H1 (cell line): ENCODE results near the gene UBE2G2. TPM values are rescaled to one million over a fixed set of nuclear protein-coding genes. Genes with fewer than 3 reads are reported as not detected.

ENCODE experiments used
- CTCF ChIA-PET: fragments of 300-600 bp; sonication (Branson Sonifier 250); formaldehyde crosslinking; loops from one replicate; lab custom pipeline; 2021; ENCODE audit not compliant: partially characterized antibody; lab: Charles Lee
- POLR2A ChIA-PET: fragments of 300-600 bp; sonication (Branson Sonifier 250); formaldehyde crosslinking; loops from one replicate; lab custom pipeline; 2021; ENCODE audit warnings: inconsistent platforms; ENCODE audit not compliant: partially characterized antibody; lab: Charles Lee
- DNase-seq, 2 experiments: peaks; one replicate each; pipeline versions ENCODE4 v3.0.0 to v3.0.0-alpha.2; 2010 to 2022; ENCODE audit warnings: low spot score in 2 of 2, low read depth in 1 of 2, mixed read lengths in 1 of 2
- FAIRE-seq: peaks from 2 replicates; lab custom pipeline; 2011; peaks lifted over from hg19 to GRCh38; lab: Jason Lieb, UNC
- H2AFZ ChIP-seq: 2 replicates; pipeline ENCODE4 v1.8.1; 2012; ENCODE audit warnings: low read length, inconsistent platforms
- H2AK5ac ChIP-seq: 2 replicates; pipeline ENCODE4 v1.6.1; 2013; ENCODE audit warnings: low read depth, low read length
- H2BK120ac ChIP-seq: replicated peaks from 2 replicates; pipeline ENCODE3; 2013; ENCODE audit warnings: low read depth, low read length, inconsistent platforms
- H2BK12ac ChIP-seq: 2 replicates; pipeline ENCODE4 v1.6.1; 2013; ENCODE audit warnings: low read depth, low read length
- H2BK15ac ChIP-seq: 2 replicates; pipeline ENCODE4 v1.6.1; 2013; ENCODE audit warnings: low read length
- H2BK20ac ChIP-seq: 2 replicates; pipeline ENCODE4 v1.6.1; 2013; ENCODE audit warnings: low read length
- H2BK5ac ChIP-seq: 2 replicates; pipeline ENCODE4 v1.6.1; 2013; ENCODE audit warnings: low read depth, low read length
- H3K14ac ChIP-seq: 2 replicates; pipeline ENCODE4 v1.6.1; 2013; ENCODE audit warnings: inconsistent platforms; ENCODE audit not compliant: insufficient read length
- H3K18ac ChIP-seq: 2 replicates; pipeline ENCODE4 v1.6.1; 2013; ENCODE audit warnings: low read length; ENCODE audit errors: extremely low read depth
- H3K23ac ChIP-seq: 2 replicates; pipeline ENCODE4 v1.6.1; 2013; ENCODE audit warnings: inconsistent platforms; ENCODE audit not compliant: insufficient read length
- H3K23me2 ChIP-seq: 2 replicates; pipeline ENCODE4 v1.6.1; 2013; ENCODE audit warnings: low read depth, low read length
- H3K27ac ChIP-seq: 2 replicates; pipeline ENCODE4 v1.6.1; 2011; ENCODE audit warnings: low read depth, low read length, inconsistent platforms
- H3K27me3 ChIP-seq, 4 experiments: replicated peaks in 1 of 4; 1 replicate in 1 of 4; 2 replicates in 3 of 4; pipeline versions ENCODE4 v1.6.1 to v1.8.1; 2011 to 2013; ENCODE audit warnings: low read length in 3 of 4, mild to moderate bottlenecking in 3 of 4, inconsistent platforms in 2 of 4, mixed read lengths in 2 of 4, moderate library complexity in 1 of 4; ENCODE audit not compliant: control insufficient read depth in 3 of 4, insufficient read depth in 3 of 4; ENCODE audit errors: extremely low read depth in 1 of 4
- H3K36me3 ChIP-seq, 4 experiments: 2 replicates each; pipeline versions ENCODE4 v1.6.1 to v1.8.1; 2011 to 2013; ENCODE audit warnings: mild to moderate bottlenecking in 4 of 4, low read length in 3 of 4, moderate library complexity in 2 of 4, control low read depth in 1 of 4, inconsistent platforms in 1 of 4; ENCODE audit not compliant: insufficient read depth in 4 of 4, control insufficient read depth in 2 of 4
- H3K4ac ChIP-seq: replicated peaks from 2 replicates; pipeline ENCODE3; 2013; ENCODE audit warnings: low read length, low read depth, mixed read lengths, inconsistent platforms; ENCODE audit not compliant: insufficient read length
- H3K4me1 ChIP-seq, 4 experiments: replicated peaks in 1 of 4; 1 replicate in 1 of 4; 2 replicates in 3 of 4; pipeline versions ENCODE4 v1.6.1 to v1.8.1; 2011 to 2013; ENCODE audit warnings: low read length in 3 of 4, inconsistent platforms in 2 of 4, mixed read lengths in 1 of 4; ENCODE audit not compliant: insufficient read depth in 4 of 4, control insufficient read depth in 3 of 4
- H3K4me2 ChIP-seq, 2 experiments: 2 replicates each; pipeline versions ENCODE4 v1.6.1 to v1.8.1; 2011 to 2013; ENCODE audit warnings: low read depth in 2 of 2, low read length in 2 of 2, control low read depth in 1 of 2, inconsistent platforms in 1 of 2, mild to moderate bottlenecking in 1 of 2; ENCODE audit not compliant: insufficient read depth in 1 of 2
- H3K4me3 ChIP-seq, 4 experiments: fragments of 200-600, 300-600 bp in 1 of 4; sonication (generic), shearing (Covaris generic), sonication (Bioruptor Twin) in 1 of 4; 2 replicates each; pipeline versions ENCODE4 v1.5.1 to v1.8.1; 2011 to 2016; ENCODE audit warnings: low read length in 4 of 4, low read depth in 3 of 4, control low read depth in 2 of 4, inconsistent platforms in 2 of 4, mild to moderate bottlenecking in 2 of 4, mixed read lengths in 1 of 4, moderate library complexity in 1 of 4; ENCODE audit not compliant: insufficient read depth in 2 of 4; ENCODE audit errors: extremely low read depth in 1 of 4
- H3K56ac ChIP-seq: replicated peaks from 2 replicates; pipeline ENCODE3; 2013; ENCODE audit warnings: low read depth, mild to moderate bottlenecking, mixed read lengths, low read length, inconsistent platforms; ENCODE audit not compliant: insufficient read length
- H3K79me1 ChIP-seq: 2 replicates; pipeline ENCODE4 v1.6.1; 2013; ENCODE audit warnings: low read depth, low read length, control low read depth
- H3K79me2 ChIP-seq, 2 experiments: 2 replicates each; pipeline versions ENCODE4 v1.6.1 to v1.8.1; 2012 to 2013; ENCODE audit warnings: low read length in 2 of 2, mild to moderate bottlenecking in 2 of 2, inconsistent platforms in 1 of 2; ENCODE audit not compliant: insufficient read depth in 2 of 2, control insufficient read depth in 1 of 2
- H3K9ac ChIP-seq, 4 experiments: replicated peaks in 1 of 4; 1 replicate in 1 of 4; 2 replicates in 3 of 4; pipeline versions ENCODE4 v1.6.1 to v1.8.1; 2011 to 2013; ENCODE audit warnings: low read depth in 3 of 4, low read length in 3 of 4, control low read depth in 2 of 4, mild to moderate bottlenecking in 2 of 4, moderate library complexity in 2 of 4, inconsistent platforms in 1 of 4; ENCODE audit errors: extremely low read depth in 1 of 4
- H3K9me3 ChIP-seq, 2 experiments: 2 replicates each; pipeline versions ENCODE4 v1.6.1 to v1.8.1; 2012 to 2013; ENCODE audit warnings: mild to moderate bottlenecking in 2 of 2, moderate library complexity in 2 of 2, control low read depth in 1 of 2, inconsistent platforms in 1 of 2, low read depth in 1 of 2, low read length in 1 of 2, mixed read lengths in 1 of 2; ENCODE audit not compliant: insufficient read depth in 2 of 2
- H4K20me1 ChIP-seq, 2 experiments: replicated peaks in 1 of 2; 2 replicates each; pipeline versions ENCODE3 to v1.8.1; 2011 to 2013; ENCODE audit warnings: inconsistent platforms in 2 of 2, low read length in 2 of 2, mild to moderate bottlenecking in 1 of 2; ENCODE audit not compliant: insufficient read depth in 2 of 2, control insufficient read depth in 1 of 2
- H4K5ac ChIP-seq: 2 replicates; pipeline ENCODE4 v1.6.1; 2013; ENCODE audit warnings: low read length, low read depth, mixed read lengths, inconsistent platforms; ENCODE audit not compliant: insufficient read length
- H4K8ac ChIP-seq: 2 replicates; pipeline ENCODE4 v1.8.0; 2013; ENCODE audit warnings: mild to moderate bottlenecking, moderate library complexity, low read length, inconsistent platforms; ENCODE audit not compliant: insufficient read depth; ENCODE audit errors: extremely low read depth
- H4K91ac ChIP-seq: replicated peaks from 2 replicates; pipeline ENCODE3; 2013; ENCODE audit warnings: low read length, mixed read lengths, inconsistent platforms; ENCODE audit not compliant: insufficient read length
- BRCA1 ChIP-seq: IDR thresholded peaks from 2 replicates; pipeline ENCODE4 v1.6.1; 2012; ENCODE audit warnings: low read depth, low read length, improper control_type of control experiment
- HDAC6 ChIP-seq: IDR thresholded peaks from one replicate; pipeline ENCODE4 v1.7.1; 2012; ENCODE audit warnings: low read depth, mild to moderate bottlenecking, inconsistent platforms, low read length, moderate library complexity
- KDM1A ChIP-seq: fragments of 200-600, 300-600 bp; sonication (generic); IDR thresholded peaks from 2 replicates; pipeline ENCODE4 v1.7.1; 2016; ENCODE audit warnings: mild to moderate bottlenecking, low read length, borderline replicate concordance
- PHF8 ChIP-seq: fragments of 200-600 bp; sonication (generic); conservative IDR thresholded peaks from 2 replicates; pipeline ENCODE4 v1.7.1; 2012; ENCODE audit warnings: low read depth, mild to moderate bottlenecking, inconsistent platforms, low read length, moderate library complexity
- WGBS, 2 experiments: shearing (Covaris generic) in 1 of 2; methylation state at CpG; one replicate each; pipeline versions ENCODE4 v1.1.6 to v1.1.7; 2013 to 2015; ENCODE audit warnings: low lambda C conversion rate in 2 of 2, mixed read lengths in 2 of 2, inconsistent platforms in 1 of 2, low coverage in 1 of 2, missing lambda C conversion rate in 1 of 2; ENCODE audit not compliant: insufficient replicate concordance in 2 of 2, insufficient coverage in 1 of 2, insufficient read length in 1 of 2; ENCODE audit errors: extremely low coverage in 1 of 2, missing lambda C conversion rate in 1 of 2; 5-methylcytosine and 5-hydroxymethylcytosine counted together
- polyA plus RNA-seq, 7 experiments: library from polyadenylated mRNA; depleted of rRNA in 3 of 7; stranded (reverse) in 5 of 7; unstranded in 2 of 7; fragments of >200 nt in 5 of 7; fragments of 200-250 nt in 2 of 7; gene quantifications; 1 replicate in 5 of 7; 2 replicates in 1 of 7; 4 replicates in 1 of 7; pipeline versions ENCODE4 v1.2.1 to v1.2.3, GENCODE V29; 2011 to 2013; ENCODE audit warnings: missing spikeins in 2 of 7, mixed read lengths in 2 of 7
- total RNA-seq: library from RNA; stranded (reverse); fragmentation: NEBNext Ultra II Directional; extraction: Animal tissue kit (Norgen Biotek cat#: 25700); gene quantifications from 2 replicates; pipeline ENCODE4 v1.2.1, GENCODE V29; 2021

Gene UBE2G2
- total and polyA plus RNA-seq, 2 of the 8 experiments (the other 6 are each of a cell fraction or from before 2014, with no cell fraction given): 96.3 to 101 TPM

DNA sequence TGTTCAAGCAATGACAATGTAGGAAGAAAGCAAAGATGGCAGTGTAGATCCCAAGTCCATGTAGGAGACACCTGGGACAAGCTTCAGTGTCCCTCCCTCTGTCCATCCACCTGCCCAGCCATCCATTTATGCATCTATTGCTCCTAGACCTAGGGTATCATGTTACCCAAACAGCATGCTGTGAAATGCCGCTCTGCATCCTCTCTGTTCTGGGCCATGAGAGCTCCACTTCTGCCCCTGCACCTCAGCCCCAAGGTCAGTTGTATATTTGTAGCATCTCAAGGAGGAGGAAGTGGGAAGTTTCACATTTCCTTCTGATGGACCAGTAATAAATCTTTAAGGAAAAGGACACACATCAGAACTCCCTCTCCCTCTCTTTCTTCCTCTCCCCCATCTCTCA lies 62.3 kb downstream of the UBE2G2 start:
- no peak overlapping the region for H2BK5ac ChIP-seq
- no peak overlapping the region for H2AK5ac ChIP-seq
- no peaks in the 10 kb centered on the region for H3K79me2 ChIP-seq
- H2BK15ac ChIP-seq: no peak overlapping the region
- no peak overlapping the region for H4K91ac ChIP-seq
- no peak overlapping the region for H3K4ac ChIP-seq
- no peaks in the 10 kb centered on the region for H4K20me1 ChIP-seq
- H3K4me3 ChIP-seq: no peak overlapping the region
- H3K23ac ChIP-seq: no peak overlapping the region
- peaks cover 48 to 69% of the 10 kb centered on the region in 2 experiments for H3K9me3 ChIP-seq
- no peak overlapping the region for H2BK20ac ChIP-seq
- POLR2A ChIA-PET: no interaction called here
- H3K14ac ChIP-seq: no peak overlapping the region
- H3K4me1 ChIP-seq: no peaks in the 10 kb centered on the region
- H3K27ac ChIP-seq: no peak overlapping the region
- H3K56ac ChIP-seq: no peak overlapping the region
- no peaks in the 10 kb centered on the region for H3K79me1 ChIP-seq
- no peaks in the 10 kb centered on the region; the same call in 1 of the 2 replicates for H3K23me2 ChIP-seq
- no peak overlapping the region for H2AFZ ChIP-seq
- H3K36me3 ChIP-seq: no peaks in the 10 kb centered on the region
- no peak overlapping the region for H2BK12ac ChIP-seq
- H3K27me3 ChIP-seq: no peaks in the 10 kb centered on the region
- FAIRE-seq (no peak), DNase-seq (no peak)
- no peak overlapping the region for H3K4me2 ChIP-seq
- no peak overlapping the region for H3K9ac ChIP-seq
- 93% methylated on average over 1 of the region's 1 CpG; no CpG with 5 or more reads in 1 of the 2 experiments for WGBS, 2 experiments
- H3K18ac ChIP-seq: no peak overlapping the region
- H4K5ac ChIP-seq: no peak overlapping the region
- H2BK120ac ChIP-seq: no peak overlapping the region
- CTCF ChIA-PET: interaction anchor here (0.7 to 1.8 kb wide), 4 partner anchors 10 to 57 kb away, joined by 3 to 7 read pairs (median 4); partner anchors contain the start of genes KRTAP12-1 and TSPEAR
- H4K8ac ChIP-seq: no peak overlapping the region
- TF ChIP-seq HDAC6 (no peak), PHF8 (no peak), BRCA1 (no peak), KDM1A (no peak)
